ENCODE results near the gene LMF1. TPM values are rescaled to one million over a fixed set of nuclear protein-coding genes. Genes with fewer than 3 reads are reported as not detected.

Gene LMF1
- total and polyA plus RNA-seq, 2 of the 4 experiments (the other 2 are of a cell fraction): 7.7 to 13.1 TPM

DNA sequence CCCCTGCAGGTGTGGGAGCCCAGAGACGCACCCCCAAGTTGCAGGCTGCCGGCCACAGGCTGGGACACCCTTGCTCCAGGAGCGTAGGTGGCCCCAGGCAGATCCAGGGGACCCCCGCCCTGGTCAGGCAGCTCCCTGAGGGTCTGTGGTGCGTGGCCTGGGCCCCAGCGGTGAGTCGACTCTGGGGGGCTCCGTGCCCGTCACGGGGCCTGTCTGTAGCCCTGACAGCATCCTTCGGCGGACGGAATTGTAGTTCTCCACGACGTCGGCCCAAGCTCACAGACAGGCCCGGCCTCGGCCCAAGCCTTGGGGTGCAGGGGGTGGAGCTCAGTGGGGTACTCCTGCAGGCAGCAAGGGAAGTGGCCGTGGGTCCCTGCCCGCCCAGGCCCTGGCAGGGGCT, 82.9 kb downstream of the LMF1 start:
- no peaks in the 10 kb centered on the region for H4K20me1 ChIP-seq (ENCODE audit: insufficient read depth, low read length)
- H3K9me3 ChIP-seq (ENCODE audit: control insufficient read depth, insufficient read depth, low read length): peaks cover 14% of the 10 kb centered on the region
- H3K27me3 ChIP-seq (ENCODE audit: control insufficient read depth, insufficient read depth, low read length): no peaks in the 10 kb centered on the region; the same call in 1 of the 2 replicates
- ChIA-PET CTCF (no interaction called here), POLR2A (ENCODE audit: unreplicated experiment) (no interaction called here)
- H3K79me1 ChIP-seq (ENCODE audit: low read depth in 1 of 2, low read length in 2 of 2): no peaks in the 10 kb centered on the region
- no peak overlapping the region for H2BK20ac ChIP-seq (ENCODE audit: low read depth, low read length)
- H3K23ac ChIP-seq (ENCODE audit: low read depth, low read length): no peak overlapping the region
- H4K91ac ChIP-seq (ENCODE audit: insufficient read depth, low read depth, low read length): no peak overlapping the region
- dilution Hi-C loops (cut with HindIII; ENCODE audit: low sequenced_read_pairs, unreplicated experiment): no loop called here
- no peak overlapping the region for H4K5ac ChIP-seq (ENCODE audit: low read depth, low read length)
- H2BK15ac ChIP-seq (ENCODE audit: low read depth, low read length): no peak overlapping the region
- H2AK9ac ChIP-seq (replicated peaks; ENCODE audit: low read depth, low read length, poor library complexity): no peak overlapping the region
- H3K9me1 ChIP-seq (ENCODE audit: insufficient read depth, low read length): no peaks in the 10 kb centered on the region
- H2AFZ ChIP-seq (replicated peaks; ENCODE audit: low read length, poor library complexity): no peak overlapping the region
- H2BK5ac ChIP-seq (ENCODE audit: low read depth, low read length, poor library complexity, severe bottlenecking): no peak overlapping the region
- no peak overlapping the region for H3K4me3 ChIP-seq (ENCODE audit: insufficient read depth, low read depth, low read length)
- H3K36me3 ChIP-seq (ENCODE audit: control insufficient read depth, insufficient read depth, low read length): peaks cover 5% of the 10 kb centered on the region
- no peak overlapping the region for H3K9ac ChIP-seq (ENCODE audit: low read depth, low read length)
- peaks cover 3% of the 10 kb centered on the region; the same call in 1 of the 2 replicates for H3K4me1 ChIP-seq (ENCODE audit: control insufficient read depth, insufficient read depth, low read length)
- no TSS peak for BruUV-seq (replicated peaks)
- no peak overlapping the region for H2BK120ac ChIP-seq (ENCODE audit: low read depth, low read length)
- ATAC-seq (ENCODE audit: low read depth): no peak
- in situ Hi-C loops (cut with MboI; ENCODE audit: low sequenced_read_pairs): no loop called here
- TF ChIP-seq MAZ (IDR thresholded peaks at IDR 0.05; ENCODE audit: borderline replicate concordance, low read depth, low read length) (no peak), CHD1 (IDR thresholded peaks at IDR 0.05; ENCODE audit: low read depth, low read length) (no peak), RCOR1 (IDR thresholded peaks at IDR 0.05; ENCODE audit: insufficient replicate concordance, low read length) (no peak), MAFK (IDR thresholded peaks at IDR 0.05; ENCODE audit: low read depth, low read length) (no peak), SMC3 (IDR thresholded peaks at IDR 0.05; ENCODE audit: low read depth, low read length) (no peak), MXI1 (IDR thresholded peaks at IDR 0.05; ENCODE audit: borderline replicate concordance, low read depth, low read length) (no peak)
- no peak for DNase-seq
- no peak overlapping the region for H3K56ac ChIP-seq (ENCODE audit: extremely low read depth, insufficient read depth, low read length)
- H3K4ac ChIP-seq (ENCODE audit: low read depth, low read length): no peak overlapping the region
- H3K4me2 ChIP-seq (ENCODE audit: low read depth, low read length): no peak overlapping the region
- no peak overlapping the region for H3K14ac ChIP-seq (replicated peaks; ENCODE audit: low read depth, low read length)
- WGBS, 2 experiments (ENCODE audit: extremely low coverage in 2 of 2, insufficient read length in 1 of 2): 85% methylated on average over 18 of the region's 20 CpGs; no CpG with 5 or more reads in 1 of the 2 experiments
- no peak overlapping the region for H3K27ac ChIP-seq (ENCODE audit: insufficient read depth, low read length)
- no peak overlapping the region for H3K18ac ChIP-seq (ENCODE audit: low read depth, low read length)
- no peak overlapping the region for H4K8ac ChIP-seq (ENCODE audit: low read depth in 2 of 2, low read length in 2 of 2)
- intact Hi-C loops (cut with micrococcal nuclease): no loop called here
- H2AK5ac ChIP-seq (ENCODE audit: low read depth, low read length): no peak overlapping the region
